Measurements from ENCODE around the gene YEATS4. TPM values are rescaled to one million over a fixed set of nuclear protein-coding genes. Genes with fewer than 3 reads are reported as not detected.
A peak's percentile ranks its signal among the peaks of the same experiment; 100 is the strongest.

YEATS4 gene
- total and polyA plus RNA-seq, 9 of the 15 experiments (the other 6 are each of a cell fraction or from before 2014, with no cell fraction given), result 25.9 to 92.2 (median 49.2) TPM

DNA sequence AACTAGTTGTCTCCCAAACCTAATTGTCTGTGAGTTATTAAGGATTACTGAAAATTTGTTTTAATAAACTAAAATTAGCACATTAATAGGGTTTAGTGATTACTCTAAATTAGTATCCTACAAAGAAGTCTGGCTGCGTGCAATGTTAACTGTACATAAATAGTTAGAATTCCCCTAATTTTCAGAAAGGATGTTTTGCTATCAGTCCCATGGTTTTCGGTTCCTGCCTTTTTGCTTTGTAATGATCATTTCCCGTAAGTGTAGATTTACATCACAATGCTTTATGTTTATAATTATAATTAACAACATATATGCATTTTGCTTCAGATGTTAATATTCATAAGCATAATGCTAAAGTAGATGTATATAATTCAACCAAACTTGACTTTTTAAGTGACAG is 31.1 kb upstream of the YEATS4 start:
- H4K20me1 ChIP-seq (replicated peaks; ENCODE audit: control insufficient read depth, insufficient read depth, low read length), result no peaks in the 10 kb centered on the region
- intact Hi-C loops (cut with micrococcal nuclease), result no loop called here
- BruUV-seq (replicated peaks), result no TSS peak
- in situ Hi-C loops (cut with MboI), result no loop called here
- FAIRE-seq (peak; percentile 11), ATAC-seq (no peak), DNase-seq (ENCODE audit: extremely low read depth in 1 of 4, low spot score in 3 of 4) (no peak)
- no peaks in the 10 kb centered on the region for H3K27me3 ChIP-seq (ENCODE audit: control insufficient read depth in 2 of 2, insufficient read depth in 2 of 2, low read length in 2 of 2)
- no peaks in the 10 kb centered on the region for H3K36me3 ChIP-seq (ENCODE audit: control insufficient read depth, insufficient read depth, low read length)
- H3K9me1 ChIP-seq (ENCODE audit: control insufficient read depth, insufficient read depth, low read length), result no peaks in the 10 kb centered on the region
- ChIA-PET CTCF (ENCODE audit: low intra/inter-chr PET ratio) (no interaction called here), POLR2A (no interaction called here)
- no peaks in the 10 kb centered on the region for H3K79me2 ChIP-seq (ENCODE audit: control insufficient read depth, insufficient read depth, low read length)
- peaks cover 0 to 26% of the 10 kb centered on the region in 2 experiments for H3K4me1 ChIP-seq (replicated peaks in 1 of 2; ENCODE audit: control insufficient read depth in 2 of 2, insufficient read depth in 2 of 2, low read length in 2 of 2)
- H3K4me2 ChIP-seq (ENCODE audit: insufficient read depth, low read length), result no peak overlapping the region; the same call in 1 of the 2 replicates
- no peaks in the 10 kb centered on the region for H3K9me3 ChIP-seq (replicated peaks; ENCODE audit: control insufficient read depth, insufficient read depth, low read depth, low read length)
- no peak overlapping the region for H3K4me3 ChIP-seq
- peak overlapping the region in 1 of 2 experiments; percentile 49; a peak in 1 of 4 replicates for H3K9ac ChIP-seq (ENCODE audit: insufficient read depth in 1 of 2, low read depth in 2 of 2, low read length in 2 of 2)
- H3K27ac ChIP-seq (ENCODE audit: extremely low read depth, low read depth, low read length), result peak overlapping the region; percentile 55; the same call in 1 of the 3 replicates
- WGBS (ENCODE audit: insufficient coverage, low coverage, missing lambda C conversion rate), result 44% methylated on average over 3 of the region's 3 CpGs
- TF ChIP-seq PHTF2 (CRISPR knock-in tag; IDR thresholded peaks at IDR 0.05) (no peak), RFX1 (IDR thresholded peaks at IDR 0.05) (0 out of 2 replicates have a peak, but pooled peaks have one; percentile 5)
- peak overlapping the region; percentile 89 for H2AFZ ChIP-seq (ENCODE audit: low read depth, low read length)

- ChIA-PET POLR2A (interaction anchor here (0.6 to 1.8 kb wide), 5 partner anchors 9 to 22 kb away, joined by 3 to 12 read pairs (median 3); no protein-coding TSS in a partner anchor), CTCF (ENCODE audit: low intra/inter-chr PET ratio) (no interaction called here)
- H3K4me2 ChIP-seq (ENCODE audit: insufficient read depth, low read length), result peak overlapping the region; percentile 77
- 0 out of 2 replicates have a peak, but pooled peaks have one; percentile 34 for TF ChIP-seq ARID1B (IDR thresholded peaks at IDR 0.05)
- TF ChIP-seq THRAP3 (IDR thresholded peaks at IDR 0.05; ENCODE audit: borderline replicate concordance), result 0 out of 2 replicates have a peak, but pooled peaks have one; percentile 56
- TF ChIP-seq SPI1 (IDR thresholded peaks at IDR 0.05; ENCODE audit: borderline replicate concordance, low read depth, low read length), result peak; percentile 42; the same call in 1 of the 2 replicates
- peak; percentile 43 to 56; a peak in 2 of 4 replicates for TF ChIP-seq FOXK2 (conservative IDR thresholded peaks at IDR 0.05 in 1 of 2, IDR thresholded peaks at IDR 0.05 in 1 of 2; ENCODE audit: low read depth in 2 of 2)
- TF ChIP-seq, protein P1, sequence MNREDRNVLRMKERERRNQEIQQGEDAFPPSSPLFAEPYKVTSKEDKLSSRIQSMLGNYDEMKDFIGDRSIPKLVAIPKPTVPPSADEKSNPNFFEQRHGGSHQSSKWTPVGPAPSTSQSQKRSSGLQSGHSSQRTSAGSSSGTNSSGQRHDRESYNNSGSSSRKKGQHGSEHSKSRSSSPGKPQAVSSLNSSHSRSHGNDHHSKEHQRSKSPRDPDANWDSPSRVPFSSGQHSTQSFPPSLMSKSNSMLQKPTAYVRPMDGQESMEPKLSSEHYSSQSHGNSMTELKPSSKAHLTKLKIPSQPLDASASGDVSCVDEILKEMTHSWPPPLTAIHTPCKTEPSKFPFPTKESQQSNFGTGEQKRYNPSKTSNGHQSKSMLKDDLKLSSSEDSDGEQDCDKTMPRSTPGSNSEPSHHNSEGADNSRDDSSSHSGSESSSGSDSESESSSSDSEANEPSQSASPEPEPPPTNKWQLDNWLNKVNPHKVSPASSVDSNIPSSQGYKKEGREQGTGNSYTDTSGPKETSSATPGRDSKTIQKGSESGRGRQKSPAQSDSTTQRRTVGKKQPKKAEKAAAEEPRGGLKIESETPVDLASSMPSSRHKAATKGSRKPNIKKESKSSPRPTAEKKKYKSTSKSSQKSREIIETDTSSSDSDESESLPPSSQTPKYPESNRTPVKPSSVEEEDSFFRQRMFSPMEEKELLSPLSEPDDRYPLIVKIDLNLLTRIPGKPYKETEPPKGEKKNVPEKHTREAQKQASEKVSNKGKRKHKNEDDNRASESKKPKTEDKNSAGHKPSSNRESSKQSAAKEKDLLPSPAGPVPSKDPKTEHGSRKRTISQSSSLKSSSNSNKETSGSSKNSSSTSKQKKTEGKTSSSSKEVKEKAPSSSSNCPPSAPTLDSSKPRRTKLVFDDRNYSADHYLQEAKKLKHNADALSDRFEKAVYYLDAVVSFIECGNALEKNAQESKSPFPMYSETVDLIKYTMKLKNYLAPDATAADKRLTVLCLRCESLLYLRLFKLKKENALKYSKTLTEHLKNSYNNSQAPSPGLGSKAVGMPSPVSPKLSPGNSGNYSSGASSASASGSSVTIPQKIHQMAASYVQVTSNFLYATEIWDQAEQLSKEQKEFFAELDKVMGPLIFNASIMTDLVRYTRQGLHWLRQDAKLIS (CRISPR knock-in tag; IDR thresholded peaks at IDR 0.05), result 0 out of 2 replicates have a peak, but pooled peaks have one; percentile 31
- TF ChIP-seq ERF (CRISPR knock-in tag; IDR thresholded peaks at IDR 0.05), result no peak
- TF ChIP-seq, protein P2, sequence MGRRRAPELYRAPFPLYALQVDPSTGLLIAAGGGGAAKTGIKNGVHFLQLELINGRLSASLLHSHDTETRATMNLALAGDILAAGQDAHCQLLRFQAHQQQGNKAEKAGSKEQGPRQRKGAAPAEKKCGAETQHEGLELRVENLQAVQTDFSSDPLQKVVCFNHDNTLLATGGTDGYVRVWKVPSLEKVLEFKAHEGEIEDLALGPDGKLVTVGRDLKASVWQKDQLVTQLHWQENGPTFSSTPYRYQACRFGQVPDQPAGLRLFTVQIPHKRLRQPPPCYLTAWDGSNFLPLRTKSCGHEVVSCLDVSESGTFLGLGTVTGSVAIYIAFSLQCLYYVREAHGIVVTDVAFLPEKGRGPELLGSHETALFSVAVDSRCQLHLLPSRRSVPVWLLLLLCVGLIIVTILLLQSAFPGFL (CRISPR knock-in tag; IDR thresholded peaks at IDR 0.05), result no peak
- no peak for TF ChIP-seq ZNF77 (CRISPR knock-in tag; IDR thresholded peaks at IDR 0.05)
Measured at GRCh38 chr12:69329669-69330428, 29.7 kb upstream of the YEATS4 start.

More at GRCh38 chr12:69329669-69330428, 29.7 kb upstream of the YEATS4 start:
- H4K20me1 ChIP-seq (replicated peaks; ENCODE audit: control insufficient read depth, insufficient read depth, low read length), result no peaks in the 10 kb centered on the region
- H3K9ac ChIP-seq (ENCODE audit: insufficient read depth in 1 of 2, low read depth in 2 of 2, low read length in 2 of 2), result peak overlapping the region in 1 of 2 experiments; percentile 62; a peak in 1 of 4 replicates
- H3K79me2 ChIP-seq (ENCODE audit: control insufficient read depth, insufficient read depth, low read length), result no peaks in the 10 kb centered on the region
- WGBS (ENCODE audit: insufficient coverage, low coverage, missing lambda C conversion rate), result 36% methylated on average over 8 of the region's 8 CpGs
- no peaks in the 10 kb centered on the region for H3K9me1 ChIP-seq (ENCODE audit: control insufficient read depth, insufficient read depth, low read length)
- peak overlapping the region; percentile 52; the same call in 2 of the 3 replicates for H3K27ac ChIP-seq (ENCODE audit: extremely low read depth, low read depth, low read length)
- FAIRE-seq (no peak), DNase-seq (ENCODE audit: extremely low read depth in 1 of 4, low spot score in 3 of 4) (no peak), ATAC-seq (peak; percentile 34)
- H3K36me3 ChIP-seq (ENCODE audit: control insufficient read depth, insufficient read depth, low read length), result no peaks in the 10 kb centered on the region
- in situ Hi-C loops (cut with MboI) (no loop called here), intact Hi-C loops (cut with micrococcal nuclease) (no loop called here)
- no TSS peak for BruUV-seq (replicated peaks)
- peak overlapping the region; percentile 89 for H2AFZ ChIP-seq (ENCODE audit: low read depth, low read length)
- H3K27me3 ChIP-seq (ENCODE audit: control insufficient read depth in 2 of 2, insufficient read depth in 2 of 2, low read length in 2 of 2), result no peaks in the 10 kb centered on the region
- H3K4me1 ChIP-seq (replicated peaks in 1 of 2; ENCODE audit: control insufficient read depth in 2 of 2, insufficient read depth in 2 of 2, low read length in 2 of 2), result peaks cover 0 to 18% of the 10 kb centered on the region in 2 experiments
- no peaks in the 10 kb centered on the region for H3K9me3 ChIP-seq (replicated peaks; ENCODE audit: control insufficient read depth, insufficient read depth, low read depth, low read length)
- no peak overlapping the region; the same call in 1 of the 2 replicates for H3K4me3 ChIP-seq
